ENCODE measurements around the gene GPR149.

- TF ChIP-seq CTCF (IDR thresholded peaks at IDR 0.05) (no peak), POLR2A (IDR thresholded peaks at IDR 0.05) (no peak)
These were observed 91.4 kb downstream of the GPR149 start for GRCh38 chr3:154338570-154338969.
